ENCODE data around the gene E2F6. TPM values are rescaled to one million over a fixed set of nuclear protein-coding genes. Genes with fewer than 3 reads are reported as not detected.

The E2F6 gene
- total and polyA plus RNA-seq, 2 of the 13 experiments (the other 11 are each of a cell fraction or from before 2014, with no cell fraction given) = 27.3 to 36.0 TPM

- no peak for TF ChIP-seq SKIL (CRISPR knock-in tag; IDR thresholded peaks at IDR 0.05; ENCODE audit: borderline replicate concordance)
- no peak for TF ChIP-seq ZNF224 (CRISPR knock-in tag; IDR thresholded peaks at IDR 0.05)
- TF ChIP-seq ZNF451 (CRISPR knock-in tag; IDR thresholded peaks at IDR 0.05) = no peak
- no peak for TF ChIP-seq NR2C2 (CRISPR knock-in tag; IDR thresholded peaks at IDR 0.05; ENCODE audit: borderline replicate concordance)
- no peak for TF ChIP-seq MTERF4 (CRISPR knock-in tag; IDR thresholded peaks at IDR 0.05)
- no peak for TF ChIP-seq THYN1 (CRISPR knock-in tag; IDR thresholded peaks at IDR 0.05; ENCODE audit: borderline replicate concordance, low read depth)
- TF ChIP-seq KDM5B (CRISPR knock-in tag; IDR thresholded peaks at IDR 0.05; ENCODE audit: borderline replicate concordance) = no peak
- no peak for TF ChIP-seq ZNF619 (CRISPR knock-in tag; IDR thresholded peaks at IDR 0.05)
- TF ChIP-seq ZNF639 (CRISPR knock-in tag; conservative IDR thresholded peaks at IDR 0.05) = no peak
- no peak for TF ChIP-seq SRF (IDR thresholded peaks at IDR 0.05; ENCODE audit: low read depth, low read length)
- TF ChIP-seq ZMYM2 (CRISPR knock-in tag; IDR thresholded peaks at IDR 0.05) = no peak
- TF ChIP-seq E2F5 (CRISPR knock-in tag; conservative IDR thresholded peaks at IDR 0.05) = no peak
- no peak for TF ChIP-seq ZSCAN25 (CRISPR knock-in tag; IDR thresholded peaks at IDR 0.05)
- TF ChIP-seq HNF1B (CRISPR knock-in tag; IDR thresholded peaks at IDR 0.05) = peak; percentile 47; the same call in 1 of the 2 replicates
- TF ChIP-seq CHD4 (IDR thresholded peaks at IDR 0.05; ENCODE audit: borderline replicate concordance, low read length) = no peak
- no peak for TF ChIP-seq MLX (CRISPR knock-in tag; IDR thresholded peaks at IDR 0.05)
- TF ChIP-seq THAP7 (CRISPR knock-in tag; IDR thresholded peaks at IDR 0.05) = no peak
Measured at GRCh38 chr2:11411768-11412448, 54.1 kb downstream of the E2F6 start (continued).

All from HepG2 (cell line).